WTC11 (cell line): Measurements from ENCODE around the gene PAIP2B. TPM values are rescaled to one million over a fixed set of nuclear protein-coding genes. Genes with fewer than 3 reads are reported as not detected.

Source experiments
- ATAC-seq: fragments of 200-7000 bp; cut with Tn5 transposase; 2 replicates; pipeline ENCODE4 v1.10.0; 2021; ENCODE audit warnings: mild to moderate bottlenecking, moderate library complexity
- Bru-seq: library from RNA; stranded (reverse); fragments of 400-500 nt; gene quantifications from one replicate; lab custom pipeline; 2021; lab: Mats Ljungman, UMichigan
- CTCF ChIA-PET: fragments of 300-600 bp; sonication (Branson Sonifier 250); formaldehyde crosslinking; loops from one replicate; lab custom pipeline; 2021; ENCODE audit warnings: antibody characterized with exemption; lab: Charles Lee
- POLR2A ChIA-PET: fragments of 350-600 bp; sonication (Branson Sonifier 250); formaldehyde crosslinking; loops from one replicate; lab custom pipeline; 2021; ENCODE audit warnings: antibody characterized with exemption; lab: Charles Lee
- DNase-seq: peaks from one replicate; pipeline ENCODE4 v3.0.0; 2021; ENCODE audit warnings: low spot score
- H3K27ac Mint-ChIP-seq: 2 replicates; pipeline ENCODE4 v1.8.0; 2021; ENCODE audit warnings: mixed read lengths
- H3K27me3 Mint-ChIP-seq: 2 replicates; pipeline ENCODE4 v1.8.0; 2021; ENCODE audit warnings: low read depth, mild to moderate bottlenecking, moderate library complexity, mixed read lengths
- H3K36me3 Mint-ChIP-seq: 2 replicates; pipeline ENCODE4 v1.8.0; 2021; ENCODE audit warnings: mixed read lengths
- H3K4me1 Mint-ChIP-seq: 2 replicates; pipeline ENCODE4 v1.8.0; 2022; ENCODE audit warnings: mixed read lengths
- H3K4me3 Mint-ChIP-seq: 2 replicates; pipeline ENCODE4 v1.8.0; 2021; ENCODE audit warnings: mild to moderate bottlenecking, moderate library complexity, mixed read lengths
- H3K9me3 Mint-ChIP-seq: 2 replicates; pipeline ENCODE4 v1.8.0; 2021; ENCODE audit warnings: mixed read lengths
- ATF1 ChIP-seq: sonication (generic); formaldehyde crosslinking; IDR thresholded peaks from 2 replicates; pipeline ENCODE4 v1.8.1; 2023; ENCODE audit warnings: mild to moderate bottlenecking, moderate library complexity, missing genetic modification reagents
- ATF2 ChIP-seq: sonication (generic); formaldehyde crosslinking; IDR thresholded peaks from 2 replicates; pipeline ENCODE4 v1.8.1; 2022; ENCODE audit warnings: low read depth, missing genetic modification reagents, borderline replicate concordance
- CREB1 ChIP-seq: sonication (generic); formaldehyde crosslinking; IDR thresholded peaks from 2 replicates; pipeline ENCODE4 v1.8.0; 2023; ENCODE audit warnings: mild to moderate bottlenecking, missing genetic modification reagents
- CREM ChIP-seq: sonication (generic); formaldehyde crosslinking; IDR thresholded peaks from 2 replicates; pipeline ENCODE4 v1.8.1; 2022; ENCODE audit warnings: mild to moderate bottlenecking, missing genetic modification reagents, moderate library complexity
- EMX1 ChIP-seq: fragments of 250-450 bp; sonication (Bioruptor Pico); IDR thresholded peaks from 2 replicates; pipeline ENCODE4 v1.8.0; 2021; ENCODE audit warnings: mild to moderate bottlenecking
- ETV6 ChIP-seq: sonication (generic); formaldehyde crosslinking; IDR thresholded peaks from 2 replicates; pipeline ENCODE4 v1.8.1; 2022; ENCODE audit warnings: mild to moderate bottlenecking, missing genetic modification reagents
- FOXK1 ChIP-seq: sonication (generic); formaldehyde crosslinking; IDR thresholded peaks from 2 replicates; pipeline ENCODE4 v1.8.0; 2022; ENCODE audit warnings: mild to moderate bottlenecking, moderate library complexity, missing genetic modification reagents
- GRHL2 ChIP-seq: fragments of 250-450 bp; sonication (Bioruptor Pico); IDR thresholded peaks from 2 replicates; pipeline ENCODE4 v1.8.0; 2022; ENCODE audit warnings: mild to moderate bottlenecking, moderate library complexity; ENCODE audit not compliant: insufficient replicate concordance, severe bottlenecking
- GTF2I ChIP-seq: fragments of 250-450 bp; sonication (Bioruptor Pico); conservative IDR thresholded peaks from 2 replicates; pipeline ENCODE4 v1.4.0; 2021; ENCODE audit warnings: mild to moderate bottlenecking
- HMGXB4 ChIP-seq: sonication (generic); formaldehyde crosslinking; IDR thresholded peaks from 2 replicates; pipeline ENCODE4 v1.8.1; 2023; ENCODE audit warnings: mild to moderate bottlenecking, moderate library complexity, missing genetic modification reagents
- MAX ChIP-seq: sonication (generic); formaldehyde crosslinking; IDR thresholded peaks from 2 replicates; pipeline ENCODE4 v1.8.0; 2022; ENCODE audit warnings: mild to moderate bottlenecking, missing genetic modification reagents
- MLX ChIP-seq: sonication (generic); formaldehyde crosslinking; IDR thresholded peaks from 2 replicates; pipeline ENCODE4 v1.8.1; 2023; ENCODE audit warnings: mild to moderate bottlenecking, missing genetic modification reagents, moderate library complexity
- NFATC4 ChIP-seq: fragments of 250-450 bp; sonication (Bioruptor Pico); IDR thresholded peaks from 2 replicates; pipeline ENCODE4 v1.9.0; 2021; ENCODE audit warnings: mild to moderate bottlenecking
- NFYB ChIP-seq: sonication (generic); formaldehyde crosslinking; conservative IDR thresholded peaks from 2 replicates; pipeline ENCODE4 v1.8.0; 2022; ENCODE audit warnings: low read depth, missing genetic modification reagents
- SOX15 ChIP-seq: fragments of 250-450 bp; sonication (Bioruptor Pico); IDR thresholded peaks from 2 replicates; pipeline ENCODE4 v1.9.0; 2021; ENCODE audit warnings: mild to moderate bottlenecking
- SP1 ChIP-seq: sonication (generic); formaldehyde crosslinking; conservative IDR thresholded peaks from 2 replicates; pipeline ENCODE4 v1.8.1; 2022; ENCODE audit warnings: missing genetic modification reagents
- TCF7 ChIP-seq: sonication (generic); formaldehyde crosslinking; IDR thresholded peaks from 2 replicates; pipeline ENCODE4 v1.8.0; 2022; ENCODE audit warnings: mild to moderate bottlenecking, low read depth, missing genetic modification reagents, moderate library complexity
- ZNF121 ChIP-seq: sonication (generic); formaldehyde crosslinking; IDR thresholded peaks from 2 replicates; pipeline ENCODE4 v1.8.0; 2023; ENCODE audit warnings: missing genetic modification reagents
- long read RNA-seq, 3 experiments: library from RNA in 1 of 3; library from capped mRNA in 1 of 3; library from polyadenylated mRNA in 1 of 3; unstranded in 2 of 3; stranded (forward) in 1 of 3; transcript quantifications; one replicate each; pipeline ENCODE4 v2.0.0, GENCODE V29; 2021
- total RNA-seq: library from RNA; stranded (reverse); gene quantifications from 3 replicates; pipeline ENCODE4 v1.2.3, GENCODE V29; 2021
- TF ChIP-seq, protein P1 (sequence below): fragments of 250-450 bp; sonication (Bioruptor Pico); IDR thresholded peaks from 2 replicates; pipeline ENCODE4 v1.9.0; 2021; ENCODE audit warnings: mild to moderate bottlenecking
- TF ChIP-seq, protein P2 (sequence below): fragments of 200-600 bp; IDR thresholded peaks from 2 replicates; pipeline ENCODE4 v1.8.0; 2022; ENCODE audit warnings: antibody characterized with exemption

PAIP2B gene, protein sequence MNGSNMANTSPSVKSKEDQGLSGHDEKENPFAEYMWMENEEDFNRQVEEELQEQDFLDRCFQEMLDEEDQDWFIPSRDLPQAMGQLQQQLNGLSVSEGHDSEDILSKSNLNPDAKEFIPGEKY
- total RNA-seq (19.3 to 22.4 TPM (median 22.2 TPM) in 3 replicates), Bru-seq, nascent RNA (percentile 71 among the genes with signal in this experiment)
- long read RNA-seq, experiment 1, full-length matches to known transcripts = 33 of 61 reads
- long read RNA-seq, experiment 1, partial matches to known transcripts = 1 of 61 reads
- long read RNA-seq, experiment 1, other reads (novel, unspliced or antisense) = 27 of 61 reads
- long read RNA-seq, experiment 2, full-length matches to known transcripts = 17 of 57 reads
- long read RNA-seq, experiment 2, partial matches to known transcripts = 2 of 57 reads
- long read RNA-seq, experiment 2, other reads (novel, unspliced or antisense) = 38 of 57 reads
- long read RNA-seq, experiment 3, full-length matches to known transcripts = 15 of 16 reads
- long read RNA-seq, experiment 3, partial matches to known transcripts = 0 of 16 reads
- long read RNA-seq, experiment 3, other reads (novel, unspliced or antisense) = 1 of 16 reads

GRCh38 chr2:71226965-71227560, at the start of gene PAIP2B:
Gene PAIP2B, minus strand, starts transcription at chr2:71227103. Its CDS starts 24,514 bp downstream, at chr2:71202589.
- CTCF ChIA-PET = interaction anchor here (0.6 to 2.7 kb wide), 17 partner anchors 9 to 279 kb away, joined by 3 to 20 read pairs (median 5); partner anchors contain the start of gene ZNF638

GRCh38 chr2:71275939-71276310, 49.0 kb upstream of the PAIP2B start:
- peak overlapping the region; percentile 57 for H3K4me3 Mint-ChIP-seq
- no peak overlapping the region for H3K27ac Mint-ChIP-seq
- ATAC-seq = no peak
- H3K9me3 Mint-ChIP-seq = peaks cover 9% of the 10 kb centered on the region
- H3K36me3 Mint-ChIP-seq = peaks cover 7% of the 10 kb centered on the region
- H3K27me3 Mint-ChIP-seq = peaks cover 58% of the 10 kb centered on the region
- no peak for DNase-seq
- TF ChIP-seq TCF7 (CRISPR knock-in tag) (no peak), ETV6 (CRISPR knock-in tag) (no peak), GTF2I (CRISPR knock-in tag) (no peak), ATF1 (no peak), EMX1 (CRISPR knock-in tag) (no peak)
- H3K4me1 Mint-ChIP-seq = peaks cover 34% of the 10 kb centered on the region
- ChIA-PET POLR2A (interaction anchor here (1.2 to 2.7 kb wide), 2 partner anchors 49 to 56 kb away, joined by 5 to 14 read pairs; partner anchors contain the start of genes PAIP2B and ZNF638), CTCF (interaction anchor here (0.7 to 3.4 kb wide), 9 partner anchors 19 to 291 kb away, joined by 3 to 23 read pairs (median 4); partner anchors contain the start of genes PAIP2B and ZNF638)

More at GRCh38 chr2:71226965-71227560, at the start of gene PAIP2B:
- Mint-ChIP-seq H3K4me1 (peaks cover 12% of the 10 kb centered on the region), H3K27ac (peak within 1 kb of the TSS; percentile 96), H3K36me3 (peaks cover 7% of the 10 kb centered on the region)
- ATAC-seq (peak; percentile 97), DNase-seq (peak; percentile 99)
- POLR2A ChIA-PET = interaction anchor here (0.6 to 1.6 kb wide), 5 partner anchors 9 to 197 kb away, joined by 4 to 14 read pairs (median 8); partner anchors contain the start of gene ZNF638
- TF ChIP-seq ZNF121 (CRISPR knock-in tag) = no peak
- TF ChIP-seq ATF1 = no peak
- peak; percentile 45; the same call in 1 of the 2 replicates for TF ChIP-seq MAX (CRISPR knock-in tag)
- peak; percentile 81 for TF ChIP-seq SP1 (CRISPR knock-in tag)
- 0 out of 2 replicates have a peak, but pooled peaks have one; percentile 23 for TF ChIP-seq CREM (CRISPR knock-in tag)
- TF ChIP-seq NFATC4 (CRISPR knock-in tag) = no peak
- TF ChIP-seq, protein P1, sequence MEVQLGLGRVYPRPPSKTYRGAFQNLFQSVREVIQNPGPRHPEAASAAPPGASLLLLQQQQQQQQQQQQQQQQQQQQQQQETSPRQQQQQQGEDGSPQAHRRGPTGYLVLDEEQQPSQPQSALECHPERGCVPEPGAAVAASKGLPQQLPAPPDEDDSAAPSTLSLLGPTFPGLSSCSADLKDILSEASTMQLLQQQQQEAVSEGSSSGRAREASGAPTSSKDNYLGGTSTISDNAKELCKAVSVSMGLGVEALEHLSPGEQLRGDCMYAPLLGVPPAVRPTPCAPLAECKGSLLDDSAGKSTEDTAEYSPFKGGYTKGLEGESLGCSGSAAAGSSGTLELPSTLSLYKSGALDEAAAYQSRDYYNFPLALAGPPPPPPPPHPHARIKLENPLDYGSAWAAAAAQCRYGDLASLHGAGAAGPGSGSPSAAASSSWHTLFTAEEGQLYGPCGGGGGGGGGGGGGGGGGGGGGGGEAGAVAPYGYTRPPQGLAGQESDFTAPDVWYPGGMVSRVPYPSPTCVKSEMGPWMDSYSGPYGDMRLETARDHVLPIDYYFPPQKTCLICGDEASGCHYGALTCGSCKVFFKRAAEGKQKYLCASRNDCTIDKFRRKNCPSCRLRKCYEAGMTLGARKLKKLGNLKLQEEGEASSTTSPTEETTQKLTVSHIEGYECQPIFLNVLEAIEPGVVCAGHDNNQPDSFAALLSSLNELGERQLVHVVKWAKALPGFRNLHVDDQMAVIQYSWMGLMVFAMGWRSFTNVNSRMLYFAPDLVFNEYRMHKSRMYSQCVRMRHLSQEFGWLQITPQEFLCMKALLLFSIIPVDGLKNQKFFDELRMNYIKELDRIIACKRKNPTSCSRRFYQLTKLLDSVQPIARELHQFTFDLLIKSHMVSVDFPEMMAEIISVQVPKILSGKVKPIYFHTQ = no peak
- 0 out of 2 replicates have a peak, but pooled peaks have one; percentile 12 for TF ChIP-seq CREB1 (CRISPR knock-in tag)
- peak; percentile 61; the same call in 1 of the 2 replicates for TF ChIP-seq FOXK1 (CRISPR knock-in tag)
- TF ChIP-seq GRHL2 (CRISPR knock-in tag) = no peak
- peak; percentile 95 for TF ChIP-seq NFYB (CRISPR knock-in tag)
- no peak for TF ChIP-seq SOX15
- TF ChIP-seq, all 79 proteins: peak for 6
- Mint-ChIP-seq H3K4me3 (peak within 1 kb of the TSS; percentile 98), H3K9me3 (peaks cover 25% of the 10 kb centered on the region), H3K27me3 (peaks cover 8% of the 10 kb centered on the region; the same call in 1 of the 2 replicates)

DNA sequence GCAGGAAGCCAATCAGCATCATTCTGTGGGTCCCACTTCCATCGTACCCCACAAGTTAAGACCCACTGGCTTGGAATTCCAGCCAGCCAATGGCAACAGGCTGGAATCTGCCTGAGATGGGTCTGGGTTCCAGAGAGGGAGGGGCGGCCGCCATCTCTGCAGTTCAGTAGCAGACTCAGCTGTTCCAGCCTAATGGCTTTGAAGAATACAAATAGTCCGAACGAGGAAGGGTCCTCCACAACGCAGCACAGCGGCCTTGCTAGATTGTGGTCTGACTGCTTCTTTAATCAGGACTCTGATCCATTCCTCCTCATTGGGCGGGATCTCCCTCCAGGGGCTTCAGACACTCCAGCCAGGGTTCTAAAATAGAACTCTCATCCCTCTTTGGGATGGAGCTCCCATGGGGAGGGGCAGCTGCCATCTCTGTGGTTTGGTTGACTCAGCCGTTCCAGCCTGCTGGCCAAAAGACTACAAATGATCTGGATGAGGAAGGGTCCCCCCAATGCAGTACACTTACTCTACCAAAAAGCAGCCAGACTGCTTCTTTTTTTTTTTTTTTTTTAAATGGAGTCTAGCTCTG, 42.7 kb upstream of the PAIP2B start:
- Mint-ChIP-seq H3K27me3 (peaks cover 44% of the 10 kb centered on the region), H3K4me3 (no peak overlapping the region), H3K9me3 (0 out of 2 replicates have a peak, but pooled peaks cover 2% of the 10 kb centered on the region), H3K27ac (no peak overlapping the region), H3K36me3 (no peaks in the 10 kb centered on the region), H3K4me1 (no peaks in the 10 kb centered on the region)
- POLR2A ChIA-PET = no interaction called here
- DNase-seq = no peak
- ATAC-seq = no peak
- CTCF ChIA-PET = interaction anchor here (1.0 to 1.2 kb wide), 3 partner anchors 12 to 62 kb away, joined by 3 to 5 read pairs (median 3); partner anchors contain the start of gene ZNF638
- TF ChIP-seq ATF2 (CRISPR knock-in tag) = no peak
- TF ChIP-seq, protein P2, sequence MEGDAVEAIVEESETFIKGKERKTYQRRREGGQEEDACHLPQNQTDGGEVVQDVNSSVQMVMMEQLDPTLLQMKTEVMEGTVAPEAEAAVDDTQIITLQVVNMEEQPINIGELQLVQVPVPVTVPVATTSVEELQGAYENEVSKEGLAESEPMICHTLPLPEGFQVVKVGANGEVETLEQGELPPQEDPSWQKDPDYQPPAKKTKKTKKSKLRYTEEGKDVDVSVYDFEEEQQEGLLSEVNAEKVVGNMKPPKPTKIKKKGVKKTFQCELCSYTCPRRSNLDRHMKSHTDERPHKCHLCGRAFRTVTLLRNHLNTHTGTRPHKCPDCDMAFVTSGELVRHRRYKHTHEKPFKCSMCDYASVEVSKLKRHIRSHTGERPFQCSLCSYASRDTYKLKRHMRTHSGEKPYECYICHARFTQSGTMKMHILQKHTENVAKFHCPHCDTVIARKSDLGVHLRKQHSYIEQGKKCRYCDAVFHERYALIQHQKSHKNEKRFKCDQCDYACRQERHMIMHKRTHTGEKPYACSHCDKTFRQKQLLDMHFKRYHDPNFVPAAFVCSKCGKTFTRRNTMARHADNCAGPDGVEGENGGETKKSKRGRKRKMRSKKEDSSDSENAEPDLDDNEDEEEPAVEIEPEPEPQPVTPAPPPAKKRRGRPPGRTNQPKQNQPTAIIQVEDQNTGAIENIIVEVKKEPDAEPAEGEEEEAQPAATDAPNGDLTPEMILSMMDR = no peak
- no peak for TF ChIP-seq MLX (CRISPR knock-in tag)
- no peak for TF ChIP-seq NFATC4 (CRISPR knock-in tag)
- no peak for TF ChIP-seq HMGXB4 (CRISPR knock-in tag)
